ENCODE results near the gene PDE4B. TPM values are rescaled to one million over a fixed set of nuclear protein-coding genes. Genes with fewer than 3 reads are reported as not detected.

PDE4B gene
- total RNA-seq, 1 donor from 2014 or later = 3.8 TPM

DNA sequence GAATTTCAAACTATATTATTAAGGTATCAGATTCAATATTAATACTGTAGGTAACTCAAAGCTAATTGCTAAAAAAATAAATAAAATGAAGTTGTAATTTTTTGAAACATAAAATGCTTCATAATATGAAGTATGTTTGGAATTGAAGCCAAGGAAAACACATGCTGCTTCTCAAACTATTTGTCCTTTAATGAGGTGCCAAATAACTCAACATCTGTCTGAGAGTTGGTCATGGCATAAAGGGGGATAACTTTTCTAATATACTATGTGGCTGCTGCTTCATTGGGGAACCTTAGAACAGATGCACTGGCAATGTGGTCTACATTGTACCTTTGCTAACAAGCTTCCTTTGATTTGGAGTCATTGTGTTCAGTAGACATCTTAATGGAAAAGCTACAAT, 96.7 kb downstream of the PDE4B start:
- H3K4me3 ChIP-seq (ENCODE audit: low read depth, low read length) = no peak overlapping the region
- DNase-seq (ENCODE audit: low read depth) = no peak
- TF ChIP-seq, protein P1, sequence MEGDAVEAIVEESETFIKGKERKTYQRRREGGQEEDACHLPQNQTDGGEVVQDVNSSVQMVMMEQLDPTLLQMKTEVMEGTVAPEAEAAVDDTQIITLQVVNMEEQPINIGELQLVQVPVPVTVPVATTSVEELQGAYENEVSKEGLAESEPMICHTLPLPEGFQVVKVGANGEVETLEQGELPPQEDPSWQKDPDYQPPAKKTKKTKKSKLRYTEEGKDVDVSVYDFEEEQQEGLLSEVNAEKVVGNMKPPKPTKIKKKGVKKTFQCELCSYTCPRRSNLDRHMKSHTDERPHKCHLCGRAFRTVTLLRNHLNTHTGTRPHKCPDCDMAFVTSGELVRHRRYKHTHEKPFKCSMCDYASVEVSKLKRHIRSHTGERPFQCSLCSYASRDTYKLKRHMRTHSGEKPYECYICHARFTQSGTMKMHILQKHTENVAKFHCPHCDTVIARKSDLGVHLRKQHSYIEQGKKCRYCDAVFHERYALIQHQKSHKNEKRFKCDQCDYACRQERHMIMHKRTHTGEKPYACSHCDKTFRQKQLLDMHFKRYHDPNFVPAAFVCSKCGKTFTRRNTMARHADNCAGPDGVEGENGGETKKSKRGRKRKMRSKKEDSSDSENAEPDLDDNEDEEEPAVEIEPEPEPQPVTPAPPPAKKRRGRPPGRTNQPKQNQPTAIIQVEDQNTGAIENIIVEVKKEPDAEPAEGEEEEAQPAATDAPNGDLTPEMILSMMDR (conservative IDR thresholded peaks at IDR 0.05; ENCODE audit: low read depth, low read length) = no peak

DNA sequence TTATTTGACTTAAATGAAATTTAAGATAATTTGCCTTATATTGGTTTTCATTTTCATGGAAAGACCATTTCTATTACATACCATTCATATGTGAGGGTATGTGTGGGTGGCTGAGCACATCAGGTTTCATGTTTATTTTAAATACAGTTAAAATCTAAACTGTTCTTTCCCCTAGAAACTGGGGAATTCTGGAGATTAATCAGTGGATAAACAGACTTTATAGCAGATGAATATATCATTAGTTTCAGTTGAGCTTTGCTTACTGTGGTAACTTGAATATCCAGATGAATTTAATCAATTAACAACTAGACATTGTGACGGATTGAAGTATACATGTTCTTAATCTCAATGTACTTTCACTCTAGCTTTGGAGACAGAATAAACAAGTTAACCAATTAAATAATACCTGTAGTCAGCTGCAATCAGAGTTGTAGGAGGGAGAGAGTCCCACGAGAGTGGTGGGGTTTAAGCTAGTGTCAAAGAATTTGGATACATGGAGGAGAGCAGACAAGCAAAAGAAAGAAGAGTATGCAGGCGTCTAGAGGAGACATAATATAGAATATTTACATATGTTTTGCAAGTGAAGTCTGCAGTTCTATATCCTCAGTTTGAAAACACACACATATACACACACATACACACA, 97.6 kb downstream of the PDE4B start:
- TF ChIP-seq, protein P1 (conservative IDR thresholded peaks at IDR 0.05; ENCODE audit: low read depth, low read length) = no peak
- no peak for DNase-seq (ENCODE audit: low read depth)

DNA sequence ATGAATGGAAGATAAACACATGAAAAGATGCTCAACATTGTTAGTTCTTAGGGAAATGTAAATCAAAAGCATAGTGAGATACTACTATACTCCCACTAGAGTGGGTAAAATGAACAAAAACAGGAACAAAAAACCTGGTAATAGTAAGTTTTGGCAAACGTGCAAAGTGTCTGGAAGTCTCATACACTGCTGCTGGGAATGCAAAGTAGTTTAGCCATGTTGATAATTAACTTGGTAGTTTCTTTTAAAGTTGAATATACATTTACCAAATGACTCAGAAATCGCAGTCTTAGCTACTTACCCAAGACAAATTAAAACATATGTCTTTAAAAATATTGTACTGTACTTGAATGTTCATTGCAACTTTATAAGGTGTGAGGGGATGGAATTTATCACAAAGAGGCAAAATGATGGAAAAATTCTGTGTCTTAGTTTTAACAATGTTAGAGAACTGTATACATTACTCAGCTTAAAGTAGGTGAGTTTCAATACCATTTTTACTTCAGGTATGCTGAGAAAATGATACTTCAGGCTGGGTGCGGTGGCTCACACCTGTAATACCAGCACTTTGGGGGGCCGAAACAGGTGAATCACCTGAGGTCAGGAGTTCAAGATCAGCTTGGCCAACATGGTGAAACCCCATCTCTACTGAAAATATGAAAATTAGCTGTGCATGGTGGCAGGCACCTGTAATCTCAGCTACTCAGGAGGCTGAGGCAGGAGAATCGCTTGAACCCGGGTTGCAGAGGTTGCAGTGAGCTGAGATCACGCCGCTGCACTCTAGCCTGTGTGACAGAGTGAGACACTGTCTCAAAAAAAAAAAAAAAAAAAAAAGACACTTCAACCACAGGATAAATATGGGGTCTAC, 102.3 kb downstream of the PDE4B start:
- no peak for DNase-seq (ENCODE audit: low read depth)
- no peak overlapping the region for H3K4me3 ChIP-seq (ENCODE audit: low read depth, low read length)
- TF ChIP-seq, protein P1 (conservative IDR thresholded peaks at IDR 0.05; ENCODE audit: low read depth, low read length) = no peak

More for the DNA sequence above, 97.6 kb downstream of the PDE4B start:
- no peak overlapping the region for H3K4me3 ChIP-seq (ENCODE audit: low read depth, low read length)

DNA sequence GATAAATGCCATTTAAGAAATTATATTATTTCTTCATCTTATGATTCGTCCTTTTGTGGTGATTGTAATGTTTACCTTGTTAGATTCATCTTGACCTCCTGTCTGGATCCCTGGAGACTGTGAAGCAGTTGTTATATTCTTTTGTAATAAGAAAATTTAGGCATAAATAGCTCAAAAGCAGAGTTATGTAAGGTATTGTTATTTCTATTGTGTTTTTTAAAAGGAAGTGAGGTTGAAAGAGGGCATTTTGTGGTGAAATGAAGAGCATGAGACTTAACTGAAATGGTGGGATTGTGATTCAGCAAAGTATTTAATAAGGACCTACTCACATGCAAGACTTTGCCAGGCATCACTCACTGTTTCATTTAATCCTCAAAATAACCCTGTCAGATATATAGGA, 104.0 kb downstream of the PDE4B start:
- no peak for DNase-seq (ENCODE audit: low read depth)
- H3K4me3 ChIP-seq (ENCODE audit: low read depth, low read length) = no peak overlapping the region
- TF ChIP-seq, protein P1 (conservative IDR thresholded peaks at IDR 0.05; ENCODE audit: low read depth, low read length) = no peak

DNA sequence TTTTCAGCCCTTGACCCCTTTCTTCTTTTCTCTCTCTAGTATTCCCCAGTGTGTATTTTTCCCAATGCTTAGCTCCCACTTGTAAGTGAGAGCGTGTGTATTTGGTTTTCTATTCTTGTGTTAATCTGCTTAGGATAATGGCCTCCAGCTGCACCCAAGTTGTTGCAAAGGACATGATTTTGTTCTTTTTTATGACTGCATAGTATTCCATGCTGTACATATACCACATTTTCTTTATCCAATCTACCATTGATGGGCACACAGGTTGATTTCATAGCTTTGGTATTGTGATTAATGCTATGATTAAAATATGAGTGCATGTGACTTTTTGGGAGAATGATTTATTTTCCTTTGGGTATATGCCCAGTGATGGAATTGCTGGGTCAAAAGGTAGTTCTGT, 104.8 kb downstream of the PDE4B start:
- H3K4me3 ChIP-seq (ENCODE audit: low read depth, low read length) = no peak overlapping the region
- no peak for DNase-seq (ENCODE audit: low read depth)
- TF ChIP-seq, protein P1 (conservative IDR thresholded peaks at IDR 0.05; ENCODE audit: low read depth, low read length) = no peak

DNA sequence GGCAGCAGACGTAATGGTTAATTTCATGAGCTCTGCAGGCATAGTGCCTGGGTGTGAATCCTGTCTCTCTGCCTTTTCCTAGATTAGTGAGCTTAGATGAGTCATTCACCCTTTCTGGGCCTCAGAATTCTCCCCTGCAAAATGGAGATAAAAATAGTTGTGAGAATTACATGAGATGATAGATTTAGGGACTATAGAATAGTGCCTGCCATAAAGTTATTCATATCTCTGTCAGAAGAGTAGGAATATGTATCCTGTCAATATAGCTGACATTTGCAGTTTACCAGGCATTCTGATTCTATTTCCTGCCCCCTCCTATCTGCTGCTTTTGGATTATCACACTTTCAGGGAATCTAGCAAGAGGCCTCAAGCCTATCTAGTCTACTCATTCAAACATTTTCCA, 112.0 kb downstream of the PDE4B start:
- H3K4me3 ChIP-seq (ENCODE audit: low read depth, low read length) = no peak overlapping the region
- TF ChIP-seq, protein P1 (conservative IDR thresholded peaks at IDR 0.05; ENCODE audit: low read depth, low read length) = no peak
- DNase-seq (ENCODE audit: low read depth) = no peak

Data from epithelial cell of proximal tubule (primary cell).